Mucosa of rectum (tissue), 2 donors: ENCODE results near the gene PRAMEF6.
"Not testable (repeated sequence)": the region's sequence is repeated elsewhere in the genome, so short reads cannot be mapped to it uniquely, and the experiment has no call there.

ENCODE experiments used
- H3K27ac ChIP-seq, 2 donors: one replicate each; pipeline ENCODE4 v1.7.0; 2013; ENCODE audit warnings: inconsistent platforms in 2 of 2, low read depth in 2 of 2, low read length in 2 of 2
- H3K27me3 ChIP-seq, 2 donors: one replicate each; pipeline ENCODE4 v1.7.0; 2013; ENCODE audit warnings: low read length in 2 of 2; ENCODE audit not compliant: control insufficient read depth in 2 of 2, insufficient read depth in 2 of 2
- H3K36me3 ChIP-seq, 2 donors: one replicate each; pipeline ENCODE4 v1.7.0; 2013; ENCODE audit warnings: low read length in 2 of 2; ENCODE audit not compliant: control insufficient read depth in 2 of 2, insufficient read depth in 2 of 2
- H3K4me1 ChIP-seq, 2 donors: one replicate each; pipeline ENCODE4 v1.7.0; 2013; ENCODE audit warnings: low read length in 2 of 2, mild to moderate bottlenecking in 1 of 2; ENCODE audit not compliant: control insufficient read depth in 2 of 2, insufficient read depth in 2 of 2
- H3K4me3 ChIP-seq, 2 donors: one replicate each; pipeline ENCODE4 v1.7.0; 2013; ENCODE audit warnings: low read length in 2 of 2
- H3K9ac ChIP-seq, 2 donors: one replicate each; pipeline ENCODE4 v1.7.0; 2013; ENCODE audit warnings: low read length in 2 of 2, low read depth in 1 of 2, mild to moderate bottlenecking in 1 of 2
- H3K9me3 ChIP-seq, 2 donors: one replicate each; pipeline ENCODE4 v1.7.0; 2013; ENCODE audit warnings: low read length in 2 of 2; ENCODE audit not compliant: control insufficient read depth in 2 of 2
- donor health status: healthy.
- donor health status: Normal muscosa, but diverticular disease.

The PRAMEF6 gene

DNA sequence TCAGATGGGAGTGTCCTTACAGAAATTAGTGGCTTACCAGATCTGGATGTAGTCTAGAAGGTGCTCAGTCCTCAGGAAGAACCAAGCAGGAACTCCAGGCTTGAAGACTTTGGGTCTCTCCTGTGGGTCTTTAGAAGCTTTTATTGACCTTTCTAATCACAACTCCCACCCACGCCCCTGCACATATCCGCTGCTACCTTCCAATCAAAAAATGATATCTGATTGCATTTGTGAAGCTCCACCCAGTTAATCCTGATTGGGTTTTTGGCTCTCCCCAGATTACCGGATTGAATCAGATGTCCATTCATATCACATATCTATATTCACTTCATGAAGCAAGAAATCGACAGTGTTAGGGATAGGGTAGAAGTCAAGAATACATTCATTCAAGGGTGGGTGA lies at the start of gene PRAMEF6:
Gene PRAMEF6 (minus strand): TSS at position 101 of the 400 bp plus-strand sequence. CDS start 5,062 bp downstream, outside the sequence.
- not testable (repeated sequence) for H3K36me3 ChIP-seq, H3K27me3 ChIP-seq, H3K9me3 ChIP-seq, H3K27ac ChIP-seq, H3K4me3 ChIP-seq, H3K9ac ChIP-seq, H3K4me1 ChIP-seq

DNA sequence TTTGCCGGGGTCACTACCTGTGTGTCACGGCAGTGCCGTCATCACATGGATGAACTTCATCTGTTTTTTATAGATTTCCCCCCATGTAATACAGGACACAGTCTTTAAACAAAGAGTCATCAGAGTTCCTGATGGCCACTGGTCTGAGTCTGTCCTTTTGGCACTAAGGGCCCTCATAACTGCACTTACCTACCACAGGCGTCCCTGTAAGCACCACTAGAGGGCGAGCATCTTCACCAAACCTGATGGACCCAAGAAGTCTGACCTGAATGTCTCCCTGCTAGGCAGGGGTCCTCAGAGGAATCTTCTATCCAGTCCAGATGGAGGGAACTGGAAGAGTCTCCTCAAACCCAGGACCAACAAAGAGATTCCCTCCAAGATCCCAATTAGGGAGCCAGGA lies 23.0 kb downstream of the PRAMEF6 start:
- H3K36me3 ChIP-seq, H3K9ac ChIP-seq, H3K4me3 ChIP-seq, H3K9me3 ChIP-seq, H3K4me1 ChIP-seq, H3K27ac ChIP-seq, H3K27me3 ChIP-seq: not testable (repeated sequence)

DNA sequence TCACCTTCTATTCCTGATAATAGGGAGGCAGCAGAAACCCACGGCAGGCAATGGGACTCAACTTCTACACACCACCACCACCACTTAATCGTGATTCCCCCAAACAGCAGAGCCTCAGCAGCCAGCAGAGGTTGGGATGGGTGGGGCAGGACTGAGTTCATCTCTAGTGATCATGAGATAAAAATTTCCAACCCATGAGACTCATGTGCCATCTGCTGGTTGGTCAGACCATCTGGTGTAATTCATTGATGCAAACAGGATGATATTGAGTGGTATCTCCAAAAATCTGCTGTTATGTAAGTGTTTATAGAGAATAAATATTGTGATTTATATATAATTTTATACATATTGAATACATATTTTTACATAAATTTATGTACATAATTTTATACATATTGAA lies 25.6 kb downstream of the PRAMEF6 start:
- not testable (repeated sequence) for H3K9me3 ChIP-seq, H3K4me1 ChIP-seq, H3K4me3 ChIP-seq, H3K9ac ChIP-seq, H3K36me3 ChIP-seq, H3K27me3 ChIP-seq, H3K27ac ChIP-seq

DNA sequence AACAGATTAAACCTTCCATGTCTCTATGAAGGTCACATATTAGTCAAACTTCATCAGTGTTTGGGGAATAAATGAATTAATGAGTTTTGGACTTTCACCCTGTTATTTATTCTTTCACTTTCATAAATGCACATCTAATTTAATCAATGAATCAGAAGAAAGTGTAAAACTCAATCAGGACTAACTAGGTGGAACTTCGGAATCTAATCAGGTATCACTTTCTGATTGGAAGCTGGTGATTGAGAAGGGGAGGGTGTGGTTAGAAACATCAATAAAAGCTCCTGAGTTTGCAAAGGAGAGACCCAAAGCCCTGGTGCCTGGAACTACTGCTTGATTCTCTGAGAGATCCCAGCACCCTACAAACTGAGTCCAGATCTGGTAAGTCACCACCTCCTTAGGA lies 31.1 kb downstream of the PRAMEF6 start, which contains the start of gene PRAMEF7:
Gene PRAMEF7 (plus strand): TSS at position 301 of the 400 bp plus-strand sequence. CDS start 1,083 bp downstream, outside the sequence.
- not testable (repeated sequence) for H3K9ac ChIP-seq, H3K4me1 ChIP-seq, H3K9me3 ChIP-seq, H3K36me3 ChIP-seq, H3K27ac ChIP-seq, H3K4me3 ChIP-seq, H3K27me3 ChIP-seq

DNA sequence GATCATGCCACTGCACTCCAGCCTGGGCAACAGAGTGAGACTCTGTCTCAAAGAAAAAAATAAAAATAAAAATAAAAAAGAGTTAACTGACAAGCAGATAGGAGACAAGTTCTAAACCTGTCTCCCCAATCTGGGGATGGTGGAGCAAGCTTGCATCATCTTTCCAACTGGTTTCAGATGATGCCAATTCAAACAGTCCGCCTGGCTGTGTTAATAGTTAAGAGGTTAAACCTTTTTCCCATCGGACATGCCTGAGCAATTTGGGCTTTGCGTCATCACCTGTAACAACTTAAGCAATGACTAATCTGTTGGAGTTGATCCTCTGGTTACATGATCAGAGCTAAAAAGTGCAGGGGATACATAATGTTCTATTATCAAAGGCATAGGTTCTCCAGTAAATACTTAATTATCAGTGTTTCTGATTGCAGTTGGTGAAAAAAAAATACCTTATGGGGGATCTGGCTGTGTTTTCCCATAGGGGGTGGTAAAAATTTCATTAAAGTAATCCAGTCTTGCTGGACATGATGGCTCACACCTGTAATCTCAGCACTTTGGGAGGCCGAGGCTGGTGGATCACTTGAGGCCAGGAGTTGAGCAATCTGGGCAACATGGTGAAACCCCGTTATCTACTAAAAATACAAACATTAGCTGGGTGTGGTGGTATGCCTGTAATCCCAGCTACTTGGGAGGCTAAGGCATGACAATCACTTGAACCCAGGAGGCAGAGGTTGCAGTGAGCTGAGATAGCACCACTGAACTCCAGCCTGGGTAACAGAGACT lies 43.4 kb downstream of the PRAMEF6 start:
- not testable (repeated sequence) for H3K4me1 ChIP-seq, H3K36me3 ChIP-seq, H3K9ac ChIP-seq, H3K9me3 ChIP-seq, H3K27ac ChIP-seq, H3K27me3 ChIP-seq, H3K4me3 ChIP-seq

DNA sequence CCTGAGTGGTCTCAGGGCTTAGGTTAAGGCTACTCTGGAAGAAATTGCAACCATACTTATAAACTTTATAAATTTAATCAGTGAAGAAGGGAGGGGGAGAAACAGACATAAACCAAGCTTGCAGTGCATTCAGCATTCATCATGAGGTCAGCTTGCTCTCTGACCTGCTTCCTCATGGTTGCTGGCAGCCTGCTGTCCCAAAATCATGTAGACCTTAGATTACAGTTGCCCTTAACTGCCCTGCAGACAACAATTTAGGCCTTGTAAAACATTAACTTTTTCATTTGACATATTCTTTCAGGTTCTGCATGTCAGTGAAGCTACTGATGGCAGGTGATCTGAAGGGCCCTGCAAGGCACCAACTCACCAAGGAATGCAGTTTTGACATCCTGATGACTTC lies 48.2 kb downstream of the PRAMEF6 start:
- H3K4me1 ChIP-seq, H3K4me3 ChIP-seq, H3K27ac ChIP-seq, H3K9ac ChIP-seq, H3K9me3 ChIP-seq, H3K27me3 ChIP-seq, H3K36me3 ChIP-seq: not testable (repeated sequence)

DNA sequence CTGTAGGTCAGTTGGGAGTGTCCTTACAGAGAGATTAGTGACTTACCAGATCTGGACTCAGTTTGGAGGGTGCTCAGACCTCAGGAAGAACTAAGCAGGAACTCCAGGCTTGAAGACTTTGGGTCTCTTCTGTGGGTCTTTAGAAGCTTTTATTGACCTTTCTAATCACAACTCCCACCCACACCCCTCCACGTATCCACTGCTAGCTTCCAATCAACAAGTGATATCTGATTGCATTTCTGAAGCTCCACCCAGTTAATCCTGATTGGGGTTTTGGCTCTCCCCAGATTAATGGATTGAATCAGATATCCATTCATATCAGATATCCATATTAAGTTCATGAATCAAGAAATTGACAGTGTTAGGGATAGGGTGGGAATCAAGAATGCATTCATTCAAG lies 49.2 kb downstream of the PRAMEF6 start, which contains the start of gene PRAMEF10:
Gene PRAMEF10 (minus strand): TSS at position 101 of the 400 bp plus-strand sequence. CDS start 2,423 bp downstream, outside the sequence.
- not testable (repeated sequence) for H3K36me3 ChIP-seq, H3K27me3 ChIP-seq, H3K4me3 ChIP-seq, H3K27ac ChIP-seq, H3K9ac ChIP-seq, H3K9me3 ChIP-seq, H3K4me1 ChIP-seq
